ENCODE data around the gene SELENON. TPM values are rescaled to one million over a fixed set of nuclear protein-coding genes. Genes with fewer than 3 reads are reported as not detected.
A peak's percentile ranks its signal among the peaks of the same experiment; 100 is the strongest.

Gene SELENON
- total and polyA plus RNA-seq, 2 of the 13 experiments (the other 11 are each of a cell fraction or from before 2014, with no cell fraction given): 3.8 to 8.0 TPM

- no peak for TF ChIP-seq GPBP1L1 (CRISPR knock-in tag; IDR thresholded peaks at IDR 0.05)
- TF ChIP-seq ZBTB49 (CRISPR knock-in tag; IDR thresholded peaks at IDR 0.05; ENCODE audit: borderline replicate concordance): no peak
- TF ChIP-seq KDM3A (CRISPR knock-in tag; IDR thresholded peaks at IDR 0.05; ENCODE audit: low read depth): no peak
- no peak for TF ChIP-seq CCDC6 (CRISPR knock-in tag; IDR thresholded peaks at IDR 0.05)
- no peak for TF ChIP-seq AGO2 (optimal IDR thresholded peaks at IDR 0.05; ENCODE audit: low read depth, low read length)
- no peak for TF ChIP-seq HES4 (CRISPR knock-in tag; IDR thresholded peaks at IDR 0.05; ENCODE audit: borderline replicate concordance)
- TF ChIP-seq KDM2A (CRISPR knock-in tag; IDR thresholded peaks at IDR 0.05; ENCODE audit: borderline replicate concordance, low read depth): 0 out of 2 replicates have a peak, but pooled peaks have one; percentile 27
- TF ChIP-seq TBL1XR1 (IDR thresholded peaks at IDR 0.05; ENCODE audit: borderline replicate concordance, low read length, partially characterized antibody): no peak
- 0 out of 2 replicates have a peak, but pooled peaks have one; percentile 20 for TF ChIP-seq KDM5B (CRISPR knock-in tag; IDR thresholded peaks at IDR 0.05; ENCODE audit: borderline replicate concordance)
- no peak for TF ChIP-seq TEAD3 (CRISPR knock-in tag; optimal IDR thresholded peaks at IDR 0.05; ENCODE audit: borderline replicate concordance)
- no peak for TF ChIP-seq ZNF776 (CRISPR knock-in tag; IDR thresholded peaks at IDR 0.05)
- TF ChIP-seq ZFAT (CRISPR knock-in tag; conservative IDR thresholded peaks at IDR 0.05): no peak
- no peak for TF ChIP-seq TFAP4 (IDR thresholded peaks at IDR 0.05; ENCODE audit: borderline replicate concordance, low read depth)
- TF ChIP-seq ZNF777 (CRISPR knock-in tag; IDR thresholded peaks at IDR 0.05): no peak
- TF ChIP-seq CTCF (CRISPR knock-in tag; IDR thresholded peaks at IDR 0.05): no peak
- TF ChIP-seq ZNF260 (CRISPR knock-in tag; IDR thresholded peaks at IDR 0.05; ENCODE audit: borderline replicate concordance, low read depth): no peak
- TF ChIP-seq FLYWCH1 (CRISPR knock-in tag; IDR thresholded peaks at IDR 0.05): no peak
- no peak for TF ChIP-seq TP53 (CRISPR knock-in tag; conservative IDR thresholded peaks at IDR 0.05)
- TF ChIP-seq ZNF180 (CRISPR knock-in tag; IDR thresholded peaks at IDR 0.05; ENCODE audit: borderline replicate concordance, low read depth): no peak
- TF ChIP-seq ZNF101 (CRISPR knock-in tag; IDR thresholded peaks at IDR 0.05; ENCODE audit: borderline replicate concordance, low read depth): no peak
- no peak for TF ChIP-seq ATF4 (CRISPR knock-in tag; IDR thresholded peaks at IDR 0.05)
Observed at GRCh38 chr1:25799935-25800702, at the start of gene SELENON (continued).
